SJCRH30 (cell line): ENCODE results near the gene EIF4E3. TPM values are rescaled to one million over a fixed set of nuclear protein-coding genes. Genes with fewer than 3 reads are reported as not detected.

Experiments used
- DNase-seq, 2 experiments: peaks; one replicate each; pipeline ENCODE4 v3.0.0-alpha.2; 2015 to 2020
- H3K27ac ChIP-seq: fragments of 250-450 bp; sonication (Bioruptor Pico); 2 replicates; pipeline ENCODE4 v1.5.1; 2020; ENCODE audit warnings: mild to moderate bottlenecking, moderate library complexity
- H3K27me3 ChIP-seq: fragments of 250-450 bp; sonication (Bioruptor Pico); 2 replicates; pipeline ENCODE4 v1.5.1; 2020; ENCODE audit warnings: mild to moderate bottlenecking, moderate library complexity
- H3K36me3 ChIP-seq: fragments of 250-450 bp; sonication (Bioruptor Pico); 2 replicates; pipeline ENCODE4 v1.5.1; 2020; ENCODE audit warnings: mild to moderate bottlenecking, moderate library complexity
- H3K4me1 ChIP-seq: fragments of 250-450 bp; sonication (Bioruptor Pico); 2 replicates; pipeline ENCODE4 v1.5.1; 2020; ENCODE audit warnings: mild to moderate bottlenecking, moderate library complexity
- H3K4me3 ChIP-seq: fragments of 250-450 bp; sonication (Bioruptor Pico); 2 replicates; pipeline ENCODE4 v1.5.1; 2020; ENCODE audit warnings: mild to moderate bottlenecking, moderate library complexity
- H3K9me3 ChIP-seq: fragments of 250-450 bp; sonication (Bioruptor Pico); replicated peaks from 2 replicates; pipeline ENCODE4 v1.5.1; 2020; ENCODE audit warnings: mild to moderate bottlenecking, moderate library complexity
- total RNA-seq: library from RNA; depleted of rRNA; stranded (reverse); fragments of >200 nt; shearing (Covaris generic); gene quantifications from 2 replicates; pipeline ENCODE4 v1.2.3, GENCODE V29; 2014; rRNA removed

The EIF4E3 gene
- total RNA-seq, 1 experiment from 2014 or later = 0.20 TPM

GRCh38 chr3:71625676-71626075, 99.5 kb downstream of the EIF4E3 start:
- no peak for DNase-seq

More at GRCh38 chr3:71625676-71626075, 99.5 kb downstream of the EIF4E3 start:
- Histone ChIP-seq H3K27ac (no peak overlapping the region), H3K4me3 (no peak overlapping the region), H3K27me3 (no peaks in the 10 kb centered on the region), H3K36me3 (no peaks in the 10 kb centered on the region), H3K4me1 (no peaks in the 10 kb centered on the region), H3K9me3 (no peaks in the 10 kb centered on the region)

Other genes starting within 250 kb of the EIF4E3 start
- gene FOXP1, start 141.7 kb downstream of the EIF4E3 start, total RNA-seq = 21.6 and 24.8 TPM in 2 replicates
- not detected in 2 replicates for gene GPR27, start 28.5 kb upstream of the EIF4E3 start, total RNA-seq
- not detected in 2 replicates for gene PROK2, start 59.7 kb upstream of the EIF4E3 start, total RNA-seq